K562 (cell line): ENCODE measurements around the gene NFATC2. TPM values are rescaled to one million over a fixed set of nuclear protein-coding genes. Genes with fewer than 3 reads are reported as not detected.

Source experiments
- BRD9 ChIP-seq: fragments of 450-650 bp; IDR thresholded peaks from 2 replicates; pipeline ENCODE4 v1.6.1; 2018; ENCODE audit warnings: low read depth; ENCODE audit not compliant: partially characterized antibody
- CCAR2 ChIP-seq: fragments of 200-400 bp; formaldehyde crosslinking; IDR thresholded peaks from 2 replicates; pipeline ENCODE4 v1.6.1; 2017; ENCODE audit warnings: mild to moderate bottlenecking, low read depth, low read length
- CTCFL ChIP-seq: IDR thresholded peaks from 2 replicates; pipeline ENCODE4 v1.6.1; 2011; ENCODE audit warnings: borderline replicate concordance, low read depth, mild to moderate bottlenecking, moderate library complexity, low read length; ENCODE audit not compliant: insufficient read depth, poor library complexity, severe bottlenecking
- DDX20 ChIP-seq: fragments of 450-650 bp; IDR thresholded peaks from 2 replicates; pipeline ENCODE4 v1.6.1; 2016; ENCODE audit warnings: missing genetic modification characterization, low read depth, mild to moderate bottlenecking, missing compliant biosample characterization, moderate library complexity
- FOXA1 ChIP-seq: fragments of 450-650 bp; IDR thresholded peaks from 2 replicates; pipeline ENCODE4 v1.6.1; 2016; ENCODE audit warnings: mild to moderate bottlenecking, borderline replicate concordance
- KHSRP ChIP-seq: fragments of 450-650 bp; IDR thresholded peaks from 2 replicates; pipeline ENCODE4 v1.6.1; 2017
- NONO ChIP-seq, 2 experiments: fragments of 200-400 bp in 1 of 2; fragments of 450-650 bp in 1 of 2; formaldehyde crosslinking in 1 of 2; IDR thresholded peaks; 2 replicates each; pipeline ENCODE4 v1.6.1; 2017; ENCODE audit warnings: low read depth in 2 of 2, mild to moderate bottlenecking in 2 of 2, moderate library complexity in 2 of 2, low read length in 1 of 2
- OTX1 ChIP-seq: fragments of 450-650 bp; formaldehyde crosslinking; IDR thresholded peaks from 2 replicates; pipeline ENCODE4 v1.4.0; 2022; ENCODE audit warnings: mild to moderate bottlenecking
- PHB2 ChIP-seq: fragments of 450-650 bp; IDR thresholded peaks from 2 replicates; pipeline ENCODE4 v1.6.1; 2017; ENCODE audit warnings: low read depth
- SAFB2 ChIP-seq: fragments of 200-400 bp; formaldehyde crosslinking; IDR thresholded peaks from 2 replicates; pipeline ENCODE4 v1.6.1; 2018; ENCODE audit warnings: borderline replicate concordance, low read length, low read depth, moderate library complexity; ENCODE audit not compliant: severe bottlenecking
- WHSC1 ChIP-seq: IDR thresholded peaks from one replicate; pipeline ENCODE4 v1.6.1; 2012; ENCODE audit warnings: low read length, control low read depth, inconsistent platforms
- ZKSCAN8 ChIP-seq: fragments of 200-800 bp; sonication (Bioruptor generic); IDR thresholded peaks from 2 replicates; pipeline ENCODE4 v1.6.1; 2016; ENCODE audit warnings: missing genetic modification characterization, missing compliant biosample characterization
- ZMIZ1 ChIP-seq, 2 experiments: fragments of 150-350 bp in 1 of 2; IDR thresholded peaks; 2 replicates each; pipeline ENCODE4 v1.6.1; 2012 to 2016; ENCODE audit warnings: low read depth in 2 of 2, low read length in 2 of 2, mild to moderate bottlenecking in 1 of 2, moderate library complexity in 1 of 2
- ZNF143 ChIP-seq: sonication (generic); formaldehyde crosslinking; IDR thresholded peaks from 2 replicates; pipeline ENCODE4 v1.9.0; 2022; ENCODE audit warnings: mild to moderate bottlenecking, missing genetic modification reagents
- ZNF311 ChIP-seq: fragments of 250-450 bp; sonication (Bioruptor Pico); IDR thresholded peaks from 2 replicates; pipeline ENCODE4 v1.4.0; 2020; ENCODE audit warnings: mild to moderate bottlenecking, moderate library complexity
- ZNF444 ChIP-seq: fragments of 250-450 bp; sonication (Bioruptor Pico); IDR thresholded peaks from 2 replicates; pipeline ENCODE4 v1.4.0; 2020; ENCODE audit warnings: mild to moderate bottlenecking, moderate library complexity
- ZNF79 ChIP-seq: fragments of 250-450 bp; sonication (Bioruptor Pico); IDR thresholded peaks from 2 replicates; pipeline ENCODE4 v1.4.0; 2020; ENCODE audit warnings: low read depth, mild to moderate bottlenecking, moderate library complexity
- polyA plus RNA-seq, 8 experiments: library from polyadenylated mRNA; depleted of rRNA in 4 of 8; stranded (reverse) in 5 of 8; unstranded in 3 of 8; fragments of >200 nt; fragmentation: Nextera tagmentation in 2 of 8; fragmentation: Illumina TruSeq in 1 of 8; extraction: Ambion mirVana in 2 of 8; extraction: Trizol in 1 of 8; gene quantifications; 2 replicates each; pipeline versions ENCODE4 v1.2.1 to v1.2.3, GENCODE V29; 2011 to 2014; ENCODE audit warnings: inconsistent platforms in 1 of 8, missing spikeins in 1 of 8
- total RNA-seq, 7 experiments: library from RNA; depleted of rRNA in 6 of 7; stranded (reverse); fragments of >200 nt in 6 of 7; fragmentation: Illumina TruSeq in 2 of 7; extraction: Trizol in 2 of 7; gene quantifications; 2 replicates each; pipeline versions ENCODE4 v1.2.1 to v1.2.3, GENCODE V29; 2011 to 2021; ENCODE audit warnings: low replicate concordance in 1 of 7
- TF ChIP-seq, protein P1 (sequence below): sonication (generic); formaldehyde crosslinking; IDR thresholded peaks from 2 replicates; pipeline ENCODE4 v1.8.1; 2023; ENCODE audit warnings: mild to moderate bottlenecking, missing genetic modification reagents

NFATC2 gene
- total and polyA plus RNA-seq, 9 of the 15 experiments (the other 6 are each of a cell fraction or from before 2014, with no cell fraction given) = 1.9 to 11.2 (median 3.0) TPM

DNA sequence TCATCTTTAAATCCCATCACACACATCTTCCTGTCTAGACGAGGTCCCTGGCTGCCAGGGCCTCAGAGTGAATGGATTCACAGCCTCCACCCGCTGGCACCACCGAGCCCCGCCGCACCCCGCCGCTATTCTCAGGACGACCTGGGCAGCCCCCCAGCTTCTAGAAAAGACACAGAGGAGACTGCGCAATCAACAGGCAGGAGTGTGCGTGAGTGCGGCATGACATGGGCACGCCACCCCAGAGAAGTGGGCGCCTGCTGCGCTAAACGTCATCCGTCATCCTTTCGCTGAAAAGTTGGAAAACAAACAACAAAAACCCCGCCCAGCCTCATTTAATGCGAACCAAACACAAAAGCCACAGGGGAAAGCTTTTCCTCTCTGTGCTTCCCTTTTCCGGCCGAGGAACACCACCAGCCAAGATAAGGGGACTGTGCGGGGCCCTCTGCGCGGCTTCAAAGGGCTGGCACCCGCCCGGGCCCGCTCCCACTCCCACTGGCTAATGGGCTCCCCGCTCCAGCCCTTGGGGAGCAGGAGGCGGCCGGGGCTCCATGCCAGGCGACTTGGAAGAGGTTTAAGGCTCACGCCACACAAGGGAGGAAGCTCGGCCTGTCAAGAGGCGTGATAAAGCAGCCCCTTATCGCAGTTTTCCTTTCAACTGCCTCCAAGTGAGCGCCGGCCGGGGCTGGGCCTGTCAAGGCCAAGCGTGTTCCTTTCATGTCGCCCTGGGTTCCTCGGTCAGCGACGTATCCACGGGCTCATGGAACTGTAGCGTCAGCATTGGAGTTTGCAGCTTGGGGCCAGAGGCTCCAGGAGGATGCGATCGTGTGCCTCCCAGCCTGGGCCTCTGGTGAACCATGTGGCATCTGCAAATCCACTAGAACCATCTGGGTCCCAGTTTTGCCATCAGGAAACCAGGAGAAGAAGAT, 50.1 kb downstream of the NFATC2 start (continued):
- TF ChIP-seq ZMIZ1 (IDR thresholded peaks at IDR 0.05; ENCODE audit: low read depth in 2 of 2, low read length in 2 of 2) = no peak
- no peak for TF ChIP-seq ZNF143
- 0 out of 4 replicates have a peak, but pooled peaks of 1 of the 2 experiments have one; percentile 13 for TF ChIP-seq NONO (IDR thresholded peaks at IDR 0.05; ENCODE audit: low read depth in 2 of 2, low read length in 1 of 2)
- TF ChIP-seq CCAR2 = no peak
- no peak for TF ChIP-seq FOXA1
- no peak for TF ChIP-seq SAFB2
- TF ChIP-seq ZNF311 (CRISPR knock-in tag) = peak; percentile 66
- TF ChIP-seq CTCFL = no peak
- no peak for TF ChIP-seq PHB2
- TF ChIP-seq ZNF79 (CRISPR knock-in tag) = no peak
- TF ChIP-seq DDX20 (tag) = no peak
- no peak for TF ChIP-seq KHSRP
- peak; percentile 63; the same call in 1 of the 2 replicates for TF ChIP-seq OTX1
- no peak for TF ChIP-seq BRD9
- TF ChIP-seq ZKSCAN8 (CRISPR knock-in tag) = peak; percentile 81; the same call in 1 of the 2 replicates
- TF ChIP-seq, protein P1, sequence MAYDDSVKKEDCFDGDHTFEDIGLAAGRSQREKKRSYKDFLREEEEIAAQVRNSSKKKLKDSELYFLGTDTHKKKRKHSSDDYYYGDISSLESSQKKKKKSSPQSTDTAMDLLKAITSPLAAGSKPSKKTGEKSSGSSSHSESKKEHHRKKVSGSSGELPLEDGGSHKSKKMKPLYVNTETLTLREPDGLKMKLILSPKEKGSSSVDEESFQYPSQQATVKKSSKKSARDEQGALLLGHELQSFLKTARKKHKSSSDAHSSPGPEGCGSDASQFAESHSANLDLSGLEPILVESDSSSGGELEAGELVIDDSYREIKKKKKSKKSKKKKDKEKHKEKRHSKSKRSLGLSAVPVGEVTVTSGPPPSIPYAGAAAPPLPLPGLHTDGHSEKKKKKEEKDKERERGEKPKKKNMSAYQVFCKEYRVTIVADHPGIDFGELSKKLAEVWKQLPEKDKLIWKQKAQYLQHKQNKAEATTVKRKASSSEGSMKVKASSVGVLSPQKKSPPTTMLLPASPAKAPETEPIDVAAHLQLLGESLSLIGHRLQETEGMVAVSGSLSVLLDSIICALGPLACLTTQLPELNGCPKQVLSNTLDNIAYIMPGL = no peak
- no peak for TF ChIP-seq WHSC1
- no peak for TF ChIP-seq ZNF444 (CRISPR knock-in tag)
